HG03280 (cell line): ENCODE measurements around the gene MYO3B.

Experiments used
- ATAC-seq: cut with Tn5 transposase; IDR thresholded peaks from one replicate; pipeline ENCODE4 v1.9.1; 2021; ENCODE audit warnings: mild to moderate bottlenecking, moderate library complexity; ENCODE audit not compliant: unreplicated experiment

The MYO3B gene

DNA sequence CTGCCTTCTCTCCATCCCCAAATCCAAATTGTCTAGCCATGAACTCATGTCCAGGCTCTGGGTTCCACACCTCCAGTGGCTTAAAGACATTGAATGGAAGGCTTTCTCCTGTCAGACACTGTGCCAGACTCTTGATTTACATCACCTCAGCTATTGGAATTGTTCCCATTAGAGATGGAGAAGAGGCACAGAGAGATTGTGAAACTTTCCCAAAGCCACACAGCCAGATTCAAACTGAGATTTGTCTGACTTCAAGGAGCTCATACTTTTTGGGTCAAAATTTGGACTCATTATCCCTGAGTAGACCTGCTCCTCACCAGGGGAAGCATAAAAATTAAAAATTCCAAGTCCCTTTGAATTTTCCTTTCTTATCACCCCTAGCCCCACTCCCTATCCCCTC is 18.9 kb upstream of the MYO3B start:
- no peak for ATAC-seq

DNA sequence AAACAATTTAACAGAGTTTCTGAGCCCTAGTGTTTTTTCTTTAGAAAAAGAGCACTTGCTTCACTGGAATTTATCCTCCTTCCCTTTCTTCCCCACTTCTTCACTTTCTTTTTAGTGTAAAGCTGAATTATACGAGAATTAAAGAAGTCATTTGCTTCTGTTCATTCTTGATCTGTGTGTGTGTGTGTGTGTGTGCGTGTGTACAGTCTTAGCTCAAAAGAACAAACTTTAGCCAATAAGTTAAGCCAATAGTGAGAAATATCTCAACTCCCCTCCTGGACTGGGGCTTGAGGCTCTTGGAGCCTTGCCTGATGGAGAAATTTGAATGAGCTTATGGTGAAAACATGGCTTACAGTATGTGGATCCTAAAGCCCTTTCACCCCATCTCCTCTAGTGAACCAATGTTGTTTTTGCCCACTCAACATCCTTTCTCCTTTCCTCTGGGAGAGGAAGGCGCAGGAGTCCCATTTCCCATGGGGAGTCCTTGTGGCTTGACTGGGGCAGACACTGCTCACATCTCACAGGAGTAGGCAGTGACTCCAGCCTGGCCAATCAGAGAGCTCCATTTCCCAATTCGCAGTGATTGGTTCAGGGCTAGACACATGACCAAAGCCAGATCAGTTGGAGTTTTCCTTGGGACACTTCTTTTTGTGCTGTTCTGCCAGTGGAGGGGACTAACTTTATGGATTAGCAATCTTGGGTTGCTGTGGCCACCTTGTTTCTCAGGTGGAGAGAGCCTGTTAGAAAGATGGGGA is 16.3 kb upstream of the MYO3B start:
- ATAC-seq, result no peak

DNA sequence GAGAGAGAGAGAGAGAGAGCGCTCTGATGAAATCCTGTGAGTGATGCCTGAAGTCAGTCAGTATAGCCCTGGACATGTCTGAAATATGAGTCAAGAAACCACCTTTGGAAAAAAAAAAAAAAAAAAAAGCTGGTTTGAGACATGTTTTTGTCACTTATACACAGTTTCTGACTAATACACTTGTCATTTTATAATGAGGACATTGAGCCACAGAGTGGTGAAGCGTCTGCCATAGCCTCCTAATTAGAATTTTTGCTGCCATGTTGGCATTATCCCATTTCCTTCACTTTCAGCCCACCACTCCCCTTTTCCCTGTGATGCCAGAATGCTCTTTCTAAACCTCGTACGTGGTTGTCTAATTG is 15.7 kb upstream of the MYO3B start:
- ATAC-seq, result no peak

DNA sequence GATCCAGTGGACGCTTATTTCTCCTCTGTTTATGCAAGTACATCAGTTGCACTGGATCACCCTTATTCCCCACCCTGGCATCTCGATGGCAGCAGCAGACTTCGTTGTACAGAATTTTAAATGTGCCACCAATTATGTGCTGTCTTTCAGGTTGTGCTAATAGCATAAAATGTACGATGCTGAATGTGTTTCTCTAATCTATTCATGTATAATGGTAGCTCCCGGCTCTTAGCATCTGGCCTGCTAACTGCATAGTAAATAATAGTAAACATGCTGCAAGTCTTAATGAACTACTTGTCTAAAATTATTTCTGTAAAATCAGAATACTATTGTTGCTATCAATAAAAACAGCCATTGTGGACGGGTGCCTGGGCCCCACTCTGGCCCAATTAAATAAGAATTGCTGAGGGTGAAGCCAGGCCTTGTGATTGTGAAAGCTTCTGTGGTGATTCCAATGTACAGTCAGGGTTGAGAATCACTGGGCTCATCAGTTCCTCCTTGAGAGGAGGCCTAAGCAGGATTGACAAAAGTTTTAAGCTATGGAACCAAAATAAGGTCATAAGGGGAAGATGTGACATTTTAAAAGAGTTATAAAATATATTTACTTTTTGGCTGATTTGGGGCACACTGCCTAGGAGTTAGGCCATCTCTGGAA is 14.4 kb upstream of the MYO3B start:
- no peak for ATAC-seq

DNA sequence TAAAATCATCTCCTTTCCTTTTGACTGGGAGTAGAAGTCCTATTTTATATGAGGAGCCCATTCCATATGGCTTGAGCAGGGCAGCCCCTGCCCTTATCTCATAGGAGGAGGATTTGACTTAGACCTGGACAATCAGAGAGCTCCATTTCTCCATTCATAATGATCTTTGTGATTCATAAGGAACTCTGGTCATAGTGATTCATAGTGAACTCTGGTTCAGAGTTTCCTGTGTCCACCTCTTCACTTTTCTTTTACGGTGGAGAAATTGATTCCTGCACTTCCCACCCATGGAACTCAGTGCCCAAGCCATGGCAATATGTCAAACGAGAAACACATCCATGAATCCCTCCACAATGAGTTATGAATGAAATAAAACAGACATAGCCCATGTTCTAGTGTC is 12.8 kb upstream of the MYO3B start:
- ATAC-seq, result peak; percentile 44

DNA sequence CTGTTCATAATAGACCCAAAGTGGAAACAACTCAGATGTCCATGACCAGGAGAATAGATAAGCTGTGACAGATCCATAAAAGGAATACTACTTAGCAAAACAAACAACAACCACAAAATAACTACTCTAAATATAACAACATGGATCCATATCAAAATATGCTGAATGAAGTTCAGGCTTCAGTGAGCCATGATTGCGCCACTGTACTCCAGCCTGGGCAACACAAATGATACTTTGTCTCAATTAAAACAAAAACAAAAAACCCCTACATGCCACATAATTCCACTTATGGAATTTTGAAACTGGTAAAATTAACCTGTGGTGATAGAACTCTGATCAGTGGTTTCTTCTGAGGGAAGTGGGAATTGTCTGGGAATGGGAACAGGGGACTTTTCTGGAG is 11.2 kb upstream of the MYO3B start:
- ATAC-seq, result no peak

DNA sequence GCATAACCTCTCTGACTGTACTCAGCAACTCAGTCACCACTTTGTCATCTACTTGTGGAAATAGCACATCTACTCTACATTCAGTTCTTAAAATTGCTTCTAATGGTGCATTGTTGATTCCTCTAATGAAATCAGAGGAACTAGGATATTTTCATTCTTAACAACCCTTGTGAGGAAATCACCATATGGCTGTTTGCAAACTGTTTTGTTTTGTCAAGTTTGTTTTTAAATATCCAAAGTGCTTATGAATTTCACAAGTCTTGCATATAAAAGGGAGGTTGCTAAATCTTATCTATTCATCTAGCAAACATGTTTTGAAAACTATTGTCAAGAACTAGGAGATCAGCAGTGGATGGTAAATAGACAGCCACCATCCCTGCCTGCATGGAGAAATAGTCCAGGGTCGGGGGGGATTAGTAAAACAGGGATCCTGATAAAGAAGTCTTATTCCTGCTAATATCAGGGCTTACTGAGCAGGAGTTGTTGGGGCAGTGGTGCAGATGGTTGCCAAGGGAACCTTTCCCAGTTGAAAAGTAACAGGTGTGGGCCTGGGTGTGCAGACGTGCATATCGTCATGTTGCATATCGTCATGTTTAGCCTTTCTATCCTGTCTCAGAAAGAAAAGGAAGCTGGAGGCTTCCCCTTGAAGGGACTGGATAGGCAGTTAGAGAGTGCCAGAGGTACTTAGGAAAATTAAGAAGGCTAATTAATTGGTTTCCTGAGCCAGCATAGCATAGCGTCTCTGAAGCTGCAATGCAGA is 7.5 kb upstream of the MYO3B start:
- no peak for ATAC-seq

DNA sequence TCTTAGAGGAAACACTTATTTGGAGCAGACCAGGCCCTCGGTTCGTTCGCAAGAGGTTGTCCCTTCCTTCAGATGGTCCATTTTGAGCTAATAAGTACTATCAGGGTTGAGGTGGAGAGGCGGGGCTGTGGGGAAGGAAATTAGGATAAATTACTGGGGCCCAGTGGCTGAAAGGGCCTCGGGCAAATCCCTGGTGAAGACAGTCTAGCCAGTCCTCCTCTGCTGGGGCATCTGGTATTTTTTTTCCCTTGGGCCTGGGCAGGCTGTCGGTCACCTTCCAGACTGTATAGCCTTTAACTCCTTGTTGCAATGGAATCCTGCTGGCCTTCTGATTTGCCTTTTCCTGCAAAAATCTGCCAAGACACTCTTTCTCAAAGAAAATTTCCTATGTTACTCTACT is 1.7 kb upstream of the MYO3B start:
- no peak for ATAC-seq

DNA sequence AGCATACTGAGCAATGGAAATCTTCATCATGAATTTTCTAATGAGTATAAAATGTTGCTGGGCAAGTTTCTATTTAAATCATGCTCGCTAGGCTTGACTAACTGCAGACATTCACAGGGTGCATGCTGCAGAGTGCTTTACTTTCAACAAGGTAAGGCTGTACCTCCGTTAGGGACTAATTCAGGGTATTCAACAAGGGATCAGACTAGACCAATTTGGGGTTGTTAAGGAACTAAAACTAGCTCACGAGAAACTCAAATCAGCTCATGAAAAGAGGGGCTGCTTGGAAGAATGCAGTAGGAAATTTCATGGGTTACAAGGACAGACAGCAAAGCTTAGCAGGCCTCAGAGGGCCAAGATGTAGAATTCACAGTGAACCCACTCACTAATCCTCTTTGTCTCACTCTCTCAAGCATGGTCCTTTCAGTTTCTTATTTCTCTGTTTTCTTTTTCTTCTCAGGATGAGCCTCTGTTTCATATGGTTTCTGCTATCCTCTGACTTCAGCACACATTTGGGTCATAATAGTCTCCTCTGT is 2.2 kb downstream of the MYO3B start:
- ATAC-seq, result peak; percentile 74

DNA sequence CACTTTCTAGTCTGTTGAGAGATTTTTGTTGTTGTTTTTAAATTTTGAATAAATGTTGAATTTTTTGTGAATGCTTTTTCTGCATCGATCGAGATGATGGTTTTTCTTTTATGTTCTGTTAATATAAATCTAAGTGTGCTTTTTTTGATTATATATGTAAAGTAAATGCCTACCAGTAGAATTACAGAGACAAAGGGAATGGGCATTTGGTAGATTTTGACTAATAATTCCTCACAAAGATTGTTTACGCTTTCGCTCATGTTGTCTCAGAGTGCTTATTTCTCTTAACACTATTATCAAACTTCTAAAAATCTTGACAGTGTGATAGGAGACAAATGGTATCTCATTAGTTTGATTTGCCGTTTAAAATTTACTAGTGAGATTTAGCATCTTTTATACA is 3.7 kb downstream of the MYO3B start:
- no peak for ATAC-seq

DNA sequence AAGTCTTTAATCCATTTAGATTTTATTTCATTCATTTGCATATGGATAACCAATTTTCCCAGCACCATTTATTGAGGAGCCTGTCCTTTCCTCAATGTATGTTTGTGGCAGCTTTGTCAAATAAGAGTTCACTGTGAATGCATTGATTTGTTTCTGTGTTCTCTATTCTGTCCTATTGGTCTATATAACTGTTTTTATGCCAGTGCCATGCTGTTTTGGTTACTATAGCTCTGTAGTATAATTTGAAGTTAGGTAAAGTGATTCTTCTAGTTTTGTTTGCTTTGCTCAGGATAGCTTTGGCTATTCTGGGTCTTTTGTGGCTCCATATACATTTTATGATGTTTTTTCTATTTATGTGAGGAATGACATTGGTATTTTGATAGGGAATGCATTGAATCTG is 7.4 kb downstream of the MYO3B start:
- no peak for ATAC-seq

DNA sequence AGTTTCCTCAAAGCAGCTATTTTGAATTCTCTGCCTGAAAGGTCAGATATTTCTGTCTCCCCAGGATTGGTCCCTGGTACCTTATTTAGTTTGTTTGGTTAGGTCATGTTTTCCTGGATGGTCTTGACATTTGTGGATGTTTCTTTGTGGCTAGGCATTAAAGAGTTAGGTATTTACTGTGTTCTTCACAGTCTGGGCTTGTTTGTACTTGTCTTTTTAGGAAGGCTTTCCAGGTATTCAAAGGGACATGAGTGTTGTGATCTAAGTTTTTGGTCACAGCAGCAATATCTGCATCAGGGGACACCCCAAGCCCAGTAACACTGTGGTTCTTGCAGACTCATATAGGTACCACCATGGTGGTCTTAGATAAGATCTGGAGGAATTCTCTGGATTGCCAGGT is 11.8 kb downstream of the MYO3B start:
- ATAC-seq, result no peak

DNA sequence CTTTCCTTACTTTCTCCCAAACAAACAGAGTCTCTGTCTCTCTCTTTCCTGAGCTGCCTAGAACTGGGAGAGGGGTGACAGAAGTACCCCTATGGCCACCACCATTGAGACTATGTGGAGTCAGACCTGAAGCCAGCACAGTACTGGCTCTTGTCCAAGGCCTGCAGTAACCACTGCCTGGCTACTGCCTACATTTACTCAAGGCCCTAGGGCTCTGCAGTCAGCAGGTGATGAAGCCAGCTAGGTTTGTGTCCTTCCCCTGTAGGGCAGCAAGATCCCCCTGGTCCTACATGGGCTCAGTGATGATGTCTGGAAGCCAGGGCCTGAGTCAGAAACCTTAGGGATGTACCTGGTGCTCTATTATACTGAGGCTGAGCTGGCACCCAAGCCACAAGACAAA is 12.2 kb downstream of the MYO3B start:
- ATAC-seq, result no peak

DNA sequence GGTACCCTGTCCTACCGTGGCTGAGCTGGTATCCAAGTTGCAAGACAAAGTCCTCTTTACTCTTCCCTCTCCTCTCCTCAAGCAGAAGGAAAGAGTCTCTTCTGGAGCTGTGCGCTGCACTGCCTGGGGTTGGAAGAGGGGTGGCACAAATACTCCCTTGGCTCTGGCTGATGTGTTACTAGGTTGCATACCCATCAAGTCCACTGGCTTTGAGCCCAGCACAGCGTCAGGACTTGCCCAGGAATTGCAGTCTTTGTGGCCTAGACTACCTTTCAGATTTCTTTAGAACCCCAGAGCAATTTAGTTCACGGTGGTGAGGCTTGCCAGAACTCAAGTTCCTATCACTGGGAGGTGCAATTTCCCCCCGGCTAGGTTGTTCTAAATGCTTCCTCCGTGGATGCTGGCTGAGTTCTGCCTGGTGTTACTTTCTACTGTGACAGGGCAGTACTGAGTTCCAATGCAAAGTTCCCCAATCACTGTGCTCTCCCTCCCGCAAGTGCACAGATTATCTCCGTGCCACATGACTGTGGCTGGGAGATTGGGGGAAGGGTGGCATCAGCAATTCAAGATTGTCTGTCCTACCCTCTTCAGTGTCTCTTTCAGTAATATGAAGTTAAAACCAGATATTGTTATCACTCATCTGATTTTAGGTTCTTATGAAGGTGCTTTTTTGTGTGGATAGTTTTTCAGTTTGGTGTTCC is 13.4 kb downstream of the MYO3B start:
- ATAC-seq, result no peak

DNA sequence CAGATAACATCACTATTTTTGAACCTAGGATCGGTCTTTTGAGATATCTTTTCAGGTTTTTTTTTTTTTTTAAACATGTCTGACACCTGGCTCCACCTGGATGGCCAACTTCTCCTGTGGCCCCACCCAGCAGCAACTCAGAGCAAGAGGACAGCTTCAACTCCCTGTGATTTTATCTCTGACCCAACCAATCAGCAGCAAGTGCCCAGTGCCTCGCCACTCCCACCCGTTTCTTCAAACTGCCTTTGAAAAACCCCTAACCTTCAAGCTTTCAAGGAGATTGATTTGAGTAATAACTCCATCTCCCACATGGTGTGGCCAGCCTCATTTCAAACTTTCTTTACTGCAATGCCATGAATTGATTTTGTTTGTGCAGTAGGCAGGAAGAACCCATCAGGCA is 19.0 kb downstream of the MYO3B start:
- no peak for ATAC-seq

DNA sequence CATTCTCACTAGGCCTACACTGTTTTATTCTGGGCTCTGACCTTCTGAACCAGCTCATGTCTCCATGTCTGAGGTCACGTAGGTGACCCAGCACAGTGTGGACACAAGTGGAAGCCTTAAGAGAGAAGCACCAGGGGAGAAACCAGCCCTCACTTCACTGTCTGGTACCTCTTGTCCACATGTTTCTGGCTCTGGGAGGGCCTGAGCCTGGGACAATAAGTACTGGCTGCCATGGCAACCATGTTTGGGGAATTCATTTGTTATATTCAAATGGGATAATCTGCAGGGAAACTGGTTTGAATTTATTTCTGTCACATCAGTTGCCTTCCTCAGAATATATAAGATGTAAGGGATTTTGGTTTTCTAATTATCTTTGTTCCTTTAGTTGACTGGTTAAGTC is 23.3 kb downstream of the MYO3B start:
- no peak for ATAC-seq

DNA sequence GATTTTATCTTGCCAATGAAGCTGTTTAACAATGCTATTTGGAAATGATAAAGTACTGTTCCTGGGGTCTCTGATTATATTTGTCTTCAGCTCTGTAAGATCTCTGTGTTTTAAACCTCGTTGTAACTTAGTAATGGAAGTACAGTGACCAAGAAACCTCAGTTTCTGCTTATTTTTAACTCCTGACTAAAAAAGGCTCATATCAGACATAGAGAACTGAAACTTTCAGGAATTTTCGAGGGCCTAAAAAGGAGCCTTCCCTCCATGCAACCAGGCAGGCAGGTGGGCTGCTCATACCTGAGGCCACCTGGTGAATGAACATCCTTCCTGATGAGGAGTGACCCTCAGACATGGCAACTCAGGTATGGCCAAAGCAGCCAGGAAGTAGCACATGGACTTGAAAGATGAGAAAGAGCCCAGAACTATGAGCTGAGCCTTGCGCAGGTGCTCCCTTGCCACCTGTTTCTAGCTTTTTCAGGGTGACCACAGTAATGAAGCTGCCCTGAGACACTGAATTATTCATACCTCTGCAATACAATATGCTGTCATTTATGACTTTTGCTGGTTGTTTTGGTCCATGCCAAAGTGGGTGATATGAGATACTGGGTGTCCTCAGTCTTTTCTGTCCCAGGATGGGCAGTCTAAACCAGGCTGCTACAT is 23.9 kb downstream of the MYO3B start:
- peak; percentile 81 for ATAC-seq

DNA sequence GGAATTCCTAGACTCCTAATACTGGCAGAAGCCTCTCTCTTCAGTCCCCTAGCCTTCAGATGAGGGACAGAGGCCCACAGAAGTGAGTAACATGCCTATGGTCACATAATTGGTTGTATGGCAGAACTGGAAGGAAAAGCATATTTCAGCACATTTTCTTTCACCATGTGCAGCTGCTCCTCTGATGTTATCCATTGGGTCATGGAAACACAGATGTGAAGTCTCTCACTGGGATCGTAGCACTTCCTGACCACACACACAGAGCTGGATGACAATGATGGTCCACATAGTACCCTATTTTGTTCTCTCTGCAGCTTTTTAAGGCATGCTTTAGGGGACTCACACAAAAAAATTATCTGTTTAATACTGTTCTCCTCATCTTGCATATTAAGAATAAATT is 24.5 kb downstream of the MYO3B start:
- ATAC-seq, result no peak

DNA sequence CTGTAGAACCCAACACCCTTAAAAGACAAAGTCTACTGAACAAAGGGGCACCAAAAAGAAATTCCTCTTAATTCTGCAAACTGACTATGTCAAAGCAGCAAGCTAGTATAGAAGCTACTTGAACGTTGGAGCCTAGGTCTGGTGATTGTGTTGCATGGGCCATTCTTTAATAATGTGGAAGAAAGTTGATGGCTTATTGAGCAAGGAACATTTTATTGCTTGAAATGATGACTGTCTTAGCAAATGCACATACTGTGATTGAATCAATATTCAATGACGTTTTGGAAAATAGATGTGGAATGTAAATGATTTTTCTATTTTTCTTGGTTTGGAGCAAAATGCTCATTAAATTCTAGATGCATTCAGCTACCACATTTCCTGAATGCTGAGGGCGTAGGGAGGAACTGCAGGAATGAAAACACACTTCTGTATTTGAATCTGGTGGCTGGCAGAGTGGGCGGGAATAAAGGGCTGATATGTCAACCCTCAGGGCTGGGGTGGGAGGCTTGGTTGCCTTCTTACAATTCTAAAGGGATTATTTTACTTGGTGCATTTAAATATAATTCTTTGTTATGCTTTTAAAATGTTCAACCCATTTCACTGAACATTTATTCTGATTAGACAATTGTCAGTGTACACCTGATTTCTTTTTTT is 26.5 kb downstream of the MYO3B start:
- no peak for ATAC-seq

DNA sequence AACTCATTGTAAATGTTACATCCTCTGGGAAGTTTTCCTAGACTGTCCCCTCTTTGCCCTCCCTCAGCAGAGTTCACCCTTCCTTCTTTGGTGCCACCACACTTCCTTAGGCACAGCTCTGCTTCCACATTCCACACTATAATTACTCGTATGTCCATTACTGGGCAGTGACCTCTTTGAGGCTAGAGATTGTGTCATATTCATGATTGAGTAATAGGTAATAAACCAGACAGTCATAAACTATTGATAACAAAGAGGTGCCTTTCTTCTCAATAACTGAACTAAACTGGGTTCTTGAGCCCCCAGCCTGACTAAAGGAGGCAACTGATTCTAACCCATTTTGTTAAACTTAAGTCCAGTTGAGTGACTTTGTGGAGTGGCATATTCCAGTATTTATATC is 28.3 kb downstream of the MYO3B start:
- no peak for ATAC-seq
